ENCODE results near the gene WDPCP. TPM values are rescaled to one million over a fixed set of nuclear protein-coding genes. Genes with fewer than 3 reads are reported as not detected.

The WDPCP gene
- total and polyA plus RNA-seq, 2 of the 13 experiments (the other 11 are each of a cell fraction or from before 2014, with no cell fraction given) = 2.9 to 5.2 TPM

GRCh38 chr2:63189026-63189425 is 399.3 kb downstream of the WDPCP start (continued):
- no peak for TF ChIP-seq RERE (CRISPR knock-in tag; IDR thresholded peaks at IDR 0.05; ENCODE audit: low read depth)
- TF ChIP-seq TCF7 (IDR thresholded peaks at IDR 0.05; ENCODE audit: low read depth) = no peak
- TF ChIP-seq SNAI1 (CRISPR knock-in tag; IDR thresholded peaks at IDR 0.05; ENCODE audit: borderline replicate concordance) = no peak
- TF ChIP-seq TBX2 (CRISPR knock-in tag; IDR thresholded peaks at IDR 0.05; ENCODE audit: borderline replicate concordance) = no peak
- 0 out of 2 replicates have a peak, but pooled peaks have one; percentile 12 for TF ChIP-seq ZNF784 (CRISPR knock-in tag; IDR thresholded peaks at IDR 0.05; ENCODE audit: borderline replicate concordance)
- TF ChIP-seq ZNF780A (CRISPR knock-in tag; IDR thresholded peaks at IDR 0.05) = no peak
- TF ChIP-seq NFYB (CRISPR knock-in tag; IDR thresholded peaks at IDR 0.05) = no peak; the same call in 1 of the 2 replicates
- no peak for TF ChIP-seq SMAD9 (CRISPR knock-in tag; IDR thresholded peaks at IDR 0.05)
- TF ChIP-seq HMGA1 (CRISPR knock-in tag; conservative IDR thresholded peaks at IDR 0.05) = no peak
- no peak for TF ChIP-seq SKI (IDR thresholded peaks at IDR 0.05; ENCODE audit: partially characterized antibody)
- no peak for TF ChIP-seq RELA (CRISPR knock-in tag; IDR thresholded peaks at IDR 0.05)
- TF ChIP-seq MTF1 (CRISPR knock-in tag; IDR thresholded peaks at IDR 0.05) = no peak
- no peak for TF ChIP-seq ZZZ3 (CRISPR knock-in tag; IDR thresholded peaks at IDR 0.05; ENCODE audit: borderline replicate concordance)
- TF ChIP-seq ZBTB40 (IDR thresholded peaks at IDR 0.05) = no peak
- no peak for TF ChIP-seq ZBTB40 (CRISPR knock-in tag; IDR thresholded peaks at IDR 0.05)
- TF ChIP-seq GABPA (IDR thresholded peaks at IDR 0.05; ENCODE audit: low read depth, low read length) = no peak
- TF ChIP-seq GABPA (CRISPR knock-in tag; IDR thresholded peaks at IDR 0.05; ENCODE audit: low read depth) = no peak

All from HepG2 (cell line).